Trophoblast cell (in vitro differentiated cells and primary cell): Measurements from ENCODE around the gene UGT1A8.

Experiments used
- DNase-seq, 2 donors: peaks; one replicate each; pipeline ENCODE4 v3.0.0-alpha.2; 2016
- H2AFZ ChIP-seq: 2 replicates; pipeline ENCODE4 v1.6.1; 2013; ENCODE audit warnings: low read length, moderate library complexity, mild to moderate bottlenecking; ENCODE audit not compliant: insufficient read depth, poor library complexity
- H2AK5ac ChIP-seq: 2 replicates; pipeline ENCODE4 v1.6.1; 2013; ENCODE audit warnings: mild to moderate bottlenecking, low read length
- H2BK120ac ChIP-seq: 2 replicates; pipeline ENCODE4 v1.6.1; 2013; ENCODE audit warnings: low read length, mild to moderate bottlenecking, moderate library complexity; ENCODE audit not compliant: insufficient read depth, poor library complexity
- H2BK12ac ChIP-seq: 2 replicates; pipeline ENCODE4 v1.6.1; 2013; ENCODE audit warnings: mild to moderate bottlenecking, low read length, moderate library complexity
- H2BK5ac ChIP-seq: 2 replicates; pipeline ENCODE4 v1.6.1; 2013; ENCODE audit warnings: low read length, low read depth, moderate library complexity, mild to moderate bottlenecking; ENCODE audit not compliant: poor library complexity
- H3K14ac ChIP-seq: 2 replicates; pipeline ENCODE4 v1.6.1; 2013; ENCODE audit warnings: mild to moderate bottlenecking, low read length
- H3K18ac ChIP-seq: 2 replicates; pipeline ENCODE4 v1.6.1; 2013; ENCODE audit warnings: mild to moderate bottlenecking, low read length
- H3K23ac ChIP-seq: 2 replicates; pipeline ENCODE4 v1.6.1; 2013; ENCODE audit warnings: low read length
- H3K27ac ChIP-seq: 2 replicates; pipeline ENCODE4 v1.5.1; 2013; ENCODE audit warnings: low read depth, mild to moderate bottlenecking, inconsistent platforms, low read length, moderate library complexity
- H3K27me3 ChIP-seq: 2 replicates; pipeline ENCODE4 v1.6.1; 2013; ENCODE audit warnings: inconsistent platforms, mild to moderate bottlenecking, low read length, moderate library complexity; ENCODE audit not compliant: insufficient read depth
- H3K36me3 ChIP-seq, 2 experiments: 1 replicate in 1 of 2; 2 replicates in 1 of 2; pipeline ENCODE4 v1.6.1; 2013; ENCODE audit warnings: low read length in 2 of 2, mild to moderate bottlenecking in 2 of 2, moderate library complexity in 1 of 2; ENCODE audit not compliant: insufficient read depth in 2 of 2, control insufficient read depth in 1 of 2
- H3K4ac ChIP-seq: 2 replicates; pipeline ENCODE4 v1.6.1; 2013; ENCODE audit warnings: low read depth, mild to moderate bottlenecking, low read length, moderate library complexity
- H3K4me1 ChIP-seq, 2 experiments: 1 replicate in 1 of 2; 2 replicates in 1 of 2; pipeline ENCODE4 v1.6.1; 2013; ENCODE audit warnings: low read length in 2 of 2, mild to moderate bottlenecking in 2 of 2, moderate library complexity in 1 of 2; ENCODE audit not compliant: insufficient read depth in 2 of 2, control insufficient read depth in 1 of 2
- H3K4me2 ChIP-seq: 2 replicates; pipeline ENCODE4 v1.6.1; 2013; ENCODE audit warnings: inconsistent platforms, mild to moderate bottlenecking, low read length, moderate library complexity
- H3K4me3 ChIP-seq: 2 replicates; pipeline ENCODE4 v1.5.1; 2013; ENCODE audit warnings: mild to moderate bottlenecking, low read depth, low read length, inconsistent platforms
- H3K79me1 ChIP-seq: one replicate; pipeline ENCODE4 v1.6.1; 2013; ENCODE audit warnings: low read length
- H3K79me2 ChIP-seq: 2 replicates; pipeline ENCODE4 v1.6.1; 2013; ENCODE audit warnings: low read length, mild to moderate bottlenecking; ENCODE audit not compliant: control insufficient read depth, insufficient read depth, poor library complexity
- H3K9ac ChIP-seq: 2 replicates; pipeline ENCODE4 v1.6.1; 2013; ENCODE audit warnings: mild to moderate bottlenecking, low read length
- H3K9me3 ChIP-seq: 2 replicates; pipeline ENCODE4 v1.6.1; 2013; ENCODE audit warnings: low read depth, mild to moderate bottlenecking, control low read depth, inconsistent platforms, low read length; ENCODE audit not compliant: insufficient read depth
- H4K12ac ChIP-seq: 2 replicates; pipeline ENCODE4 v1.6.1; 2013; ENCODE audit warnings: low read depth, mild to moderate bottlenecking, low read length, moderate library complexity
- H4K8ac ChIP-seq: 2 replicates; pipeline ENCODE4 v1.6.1; 2013; ENCODE audit warnings: low read depth, mild to moderate bottlenecking, low read length, moderate library complexity
- H4K91ac ChIP-seq: one replicate; pipeline ENCODE4 v1.6.1; 2013; ENCODE audit warnings: low read depth, mild to moderate bottlenecking, low read length, moderate library complexity
- WGBS: extraction: QIAGEN DNeasy Blood & Tissue Kit; methylation state at CpG from one replicate; pipeline ENCODE4 v1.1.7; 2013; ENCODE audit warnings: missing lambda C conversion rate; ENCODE audit not compliant: insufficient read length, insufficient coverage; ENCODE audit errors: extremely low coverage; 5-methylcytosine and 5-hydroxymethylcytosine counted together

UGT1A8 gene

GRCh38 chr2:233792720-233793119 is 175.3 kb downstream of the UGT1A8 start:
- Histone ChIP-seq H2AK5ac (no peak overlapping the region), H2AFZ (no peak overlapping the region), H3K27ac (no peak overlapping the region), H3K4me2 (no peak overlapping the region), H2BK5ac (no peak overlapping the region), H4K8ac (no peak overlapping the region), H3K4me1 (no peaks in the 10 kb centered on the region), H3K79me2 (no peaks in the 10 kb centered on the region), H4K91ac (no peak overlapping the region), H3K9me3 (peaks cover 13% of the 10 kb centered on the region), H3K4ac (no peak overlapping the region), H3K79me1 (no peaks in the 10 kb centered on the region), H4K12ac (no peak overlapping the region), H3K14ac (no peak overlapping the region), H2BK12ac (no peak overlapping the region), H2BK120ac (no peak overlapping the region), H3K18ac (no peak overlapping the region), H3K23ac (no peak overlapping the region), H3K4me3 (no peak overlapping the region), H3K9ac (no peak overlapping the region), H3K27me3 (no peaks in the 10 kb centered on the region), H3K36me3 (no peaks in the 10 kb centered on the region)
- no CpG with 5 or more reads among the region's 7 CpGs for WGBS
- DNase-seq: no peak

GRCh38 chr2:233793465-233794127 is 176.2 kb downstream of the UGT1A8 start:
- H3K4me1 ChIP-seq: no peaks in the 10 kb centered on the region
- H3K23ac ChIP-seq: no peak overlapping the region
- H3K9me3 ChIP-seq: peaks cover 19% of the 10 kb centered on the region
- no peaks in the 10 kb centered on the region for H3K27me3 ChIP-seq
- H3K79me2 ChIP-seq: no peaks in the 10 kb centered on the region
- no peaks in the 10 kb centered on the region for H3K79me1 ChIP-seq
- H2BK120ac ChIP-seq: no peak overlapping the region
- no peak overlapping the region for H4K12ac ChIP-seq
- no peaks in the 10 kb centered on the region for H3K36me3 ChIP-seq
- no peak overlapping the region for H3K4ac ChIP-seq
- H2AFZ ChIP-seq: no peak overlapping the region
- H3K4me3 ChIP-seq: no peak overlapping the region
- H3K4me2 ChIP-seq: no peak overlapping the region
- H3K27ac ChIP-seq: no peak overlapping the region
- DNase-seq: no peak
- H4K8ac ChIP-seq: no peak overlapping the region
- WGBS: no CpG with 5 or more reads among the region's 18 CpGs
- H3K14ac ChIP-seq: no peak overlapping the region
- no peak overlapping the region for H2AK5ac ChIP-seq
- H3K18ac ChIP-seq: no peak overlapping the region
- no peak overlapping the region for H2BK5ac ChIP-seq
- H3K9ac ChIP-seq: no peak overlapping the region
- H4K91ac ChIP-seq: no peak overlapping the region
- no peak overlapping the region for H2BK12ac ChIP-seq

- Histone ChIP-seq H3K18ac (no peak overlapping the region), H3K27me3 (no peaks in the 10 kb centered on the region), H4K91ac (no peak overlapping the region), H2AK5ac (no peak overlapping the region), H3K4me2 (no peak overlapping the region), H3K4me1 (no peaks in the 10 kb centered on the region), H3K36me3 (no peaks in the 10 kb centered on the region), H3K79me2 (no peaks in the 10 kb centered on the region), H2BK120ac (no peak overlapping the region), H3K27ac (no peak overlapping the region), H3K9me3 (peaks cover 16% of the 10 kb centered on the region), H2BK12ac (no peak overlapping the region), H3K9ac (no peak overlapping the region), H4K12ac (no peak overlapping the region), H3K4me3 (no peak overlapping the region), H3K23ac (no peak overlapping the region), H2BK5ac (no peak overlapping the region), H3K14ac (no peak overlapping the region), H2AFZ (no peak overlapping the region), H4K8ac (no peak overlapping the region), H3K4ac (no peak overlapping the region), H3K79me1 (no peaks in the 10 kb centered on the region)
- WGBS: no CpG with 5 or more reads among the region's 17 CpGs
- no peak for DNase-seq
Measured at GRCh38 chr2:233794128-233794658, 176.8 kb downstream of the UGT1A8 start.

- no CpG with 5 or more reads among the region's 13 CpGs for WGBS
- Histone ChIP-seq H3K9me3 (peaks cover 16% of the 10 kb centered on the region), H3K79me1 (no peaks in the 10 kb centered on the region), H4K8ac (no peak overlapping the region), H4K91ac (no peak overlapping the region), H3K4me3 (no peak overlapping the region), H2BK120ac (no peak overlapping the region), H4K12ac (no peak overlapping the region), H3K4me1 (no peaks in the 10 kb centered on the region), H3K14ac (no peak overlapping the region), H2BK5ac (no peak overlapping the region), H3K18ac (no peak overlapping the region), H3K9ac (no peak overlapping the region), H3K23ac (no peak overlapping the region), H3K36me3 (no peaks in the 10 kb centered on the region), H2AFZ (no peak overlapping the region), H3K27me3 (no peaks in the 10 kb centered on the region), H2AK5ac (no peak overlapping the region), H3K4ac (no peak overlapping the region), H3K27ac (no peak overlapping the region), H2BK12ac (no peak overlapping the region), H3K79me2 (no peaks in the 10 kb centered on the region), H3K4me2 (no peak overlapping the region)
- DNase-seq: no peak
Measured at GRCh38 chr2:233795735-233796171, 178.3 kb downstream of the UGT1A8 start.
